NCI-H2081 treated with DMSO at 0.1 percent for 48 hours (cell line): Measurements from ENCODE around the gene CCBE1.
A peak's percentile ranks its signal among the peaks of the same experiment; 100 is the strongest.
"Not testable (repeated sequence)": the region's sequence is repeated elsewhere in the genome, so short reads cannot be mapped to it uniquely, and the experiment has no call there.

Experiments used
- DNase-seq: peaks from one replicate; lab custom pipeline; 2025; lab: John Stamatoyannopoulos, UW

CCBE1 gene

DNA sequence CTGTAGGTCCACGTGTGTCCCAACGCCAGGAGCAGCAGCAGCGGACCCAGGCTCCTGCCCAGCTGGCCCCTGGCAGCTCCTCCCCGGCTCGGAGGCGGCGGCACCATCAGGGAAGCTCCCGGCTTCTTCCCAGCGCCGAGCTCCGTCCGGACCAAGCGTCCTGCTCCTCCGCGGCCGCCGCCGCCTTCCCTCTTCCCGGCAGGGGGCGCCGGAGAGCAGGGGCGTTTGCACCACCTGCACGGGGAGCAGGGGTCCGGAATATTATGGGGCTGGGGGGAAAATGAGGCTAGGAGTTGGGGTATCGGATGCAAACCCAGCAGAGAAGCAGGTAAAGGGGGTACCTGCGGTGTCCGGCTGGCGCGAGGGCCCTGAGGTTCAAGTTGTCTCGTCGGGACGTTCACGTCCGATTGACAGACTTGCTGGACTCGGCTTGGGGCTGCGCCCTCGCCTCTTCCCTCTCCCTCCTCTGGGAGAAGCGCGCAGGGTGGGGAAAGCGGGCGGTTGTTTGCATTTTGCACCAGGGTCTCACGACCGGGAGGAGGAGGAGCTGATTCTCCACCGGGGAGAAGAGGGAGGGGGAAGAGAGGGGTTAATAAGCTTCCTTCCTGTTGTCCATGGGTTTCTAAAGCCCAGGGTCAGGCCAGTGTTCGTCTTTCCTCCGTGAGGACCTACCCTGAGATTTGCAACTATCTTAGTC, at the start of gene CCBE1:
CCBE1 (minus strand) TSS at position 188 of the 697 bp plus-strand sequence.
- peak; percentile 2 for DNase-seq

GRCh38 chr18:59744271-59744721, 47.1 kb upstream of the CCBE1 start:
- no peak for DNase-seq

DNA sequence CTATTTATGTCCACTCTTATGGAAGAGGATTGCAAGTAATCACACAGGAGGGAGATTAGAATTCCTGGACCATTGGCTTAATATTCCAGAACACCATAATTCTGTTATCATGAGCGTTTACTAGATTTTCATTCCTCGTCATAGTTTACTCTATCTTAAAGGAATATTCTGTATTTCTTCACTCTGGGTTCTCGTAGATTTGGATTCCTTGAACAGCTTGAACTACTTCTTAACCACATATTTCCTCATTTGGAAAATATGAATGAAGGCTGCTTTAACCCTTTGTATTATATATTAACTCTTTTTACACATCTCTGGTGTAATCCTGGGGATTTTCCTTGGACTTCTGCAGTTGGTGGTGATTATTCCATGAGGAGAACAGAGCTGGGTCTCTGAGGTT, 46.3 kb upstream of the CCBE1 start:
- no peak for DNase-seq

- DNase-seq: no peak
Observed at GRCh38 chr18:59742325-59743111, 45.3 kb upstream of the CCBE1 start.

DNA sequence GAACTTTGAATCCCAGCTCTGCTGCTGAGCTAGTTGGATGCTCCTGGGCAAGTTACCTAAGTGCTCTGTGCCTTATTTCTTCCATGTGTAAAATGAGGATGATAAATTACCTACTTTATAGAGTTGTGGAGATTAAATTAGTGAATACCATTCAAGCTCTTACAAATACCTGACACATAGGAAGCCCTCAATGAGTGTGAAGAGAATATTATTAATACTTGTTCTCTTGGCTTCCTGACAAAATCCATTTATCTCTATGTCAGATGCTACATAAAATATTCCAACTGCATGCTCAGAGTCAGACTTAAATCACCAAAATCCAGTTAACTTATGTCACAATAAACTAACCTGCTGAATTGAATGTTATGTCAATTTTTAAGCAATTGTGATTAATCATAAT, 42.9 kb upstream of the CCBE1 start:
- no peak for DNase-seq

DNA sequence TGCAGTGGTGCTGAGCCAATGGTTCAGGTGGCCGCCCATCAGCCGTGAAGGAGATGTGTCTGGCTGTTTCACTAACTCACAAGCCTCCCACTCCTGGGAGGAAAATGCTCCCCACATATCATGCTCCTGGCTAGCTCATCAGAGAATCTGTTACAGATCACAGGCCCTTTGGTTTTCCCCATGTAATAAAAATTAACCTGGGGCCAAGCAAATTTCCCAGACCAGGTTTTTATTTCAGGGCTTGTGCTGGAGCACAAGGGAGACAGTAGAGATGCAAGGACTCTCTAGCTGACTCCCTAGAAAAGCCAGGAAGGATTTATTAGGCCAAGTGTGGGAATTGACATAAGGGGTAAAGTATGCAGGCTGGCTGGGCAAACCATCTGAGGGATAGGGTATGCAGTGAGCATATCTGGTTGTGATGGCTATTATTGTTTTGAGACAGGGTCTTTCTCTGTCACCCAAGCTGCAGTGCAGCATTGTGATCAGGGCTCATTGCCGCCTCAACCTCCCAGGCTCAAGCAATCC, 40.6 kb upstream of the CCBE1 start:
- no peak for DNase-seq

DNA sequence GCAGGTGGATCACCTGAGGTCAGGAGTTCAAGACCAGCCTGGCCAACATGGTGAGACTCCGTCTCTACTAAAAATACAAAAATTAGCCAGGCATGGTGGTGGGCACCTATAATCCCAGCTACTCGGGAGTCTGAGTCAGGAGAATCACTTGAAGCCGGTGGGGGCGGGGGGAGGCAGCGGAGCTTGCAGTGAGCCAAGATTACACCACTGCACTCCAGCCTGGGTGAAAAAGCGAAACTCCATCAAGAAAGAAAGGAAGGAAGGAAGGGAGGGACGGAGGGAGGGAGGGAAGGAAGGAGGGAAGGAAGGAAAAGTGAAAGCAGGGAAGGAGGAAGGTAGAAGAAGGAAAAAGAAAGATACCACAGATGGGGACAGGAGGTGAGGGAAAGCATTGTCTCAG, 40.1 kb upstream of the CCBE1 start:
- DNase-seq: not testable (repeated sequence)

DNA sequence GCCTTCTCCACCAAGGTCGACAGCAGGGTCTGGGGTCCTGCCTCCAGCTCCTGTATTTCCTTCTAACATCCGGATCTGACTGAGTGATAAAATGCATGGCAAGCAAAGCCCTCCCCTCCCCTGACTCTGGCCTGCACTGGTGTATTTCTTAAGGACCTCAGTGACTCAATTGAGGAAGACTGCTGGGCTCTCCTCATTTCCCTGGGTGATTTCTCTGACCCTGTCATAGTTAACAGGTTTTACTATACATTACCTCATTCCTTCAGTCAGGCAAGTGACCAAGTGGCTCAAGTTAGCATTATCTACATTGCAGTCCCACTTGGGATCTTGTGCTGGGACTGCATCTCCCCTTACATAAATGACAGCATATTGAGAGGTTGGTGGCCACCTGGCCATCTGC, 38.8 kb upstream of the CCBE1 start:
- no peak for DNase-seq

DNA sequence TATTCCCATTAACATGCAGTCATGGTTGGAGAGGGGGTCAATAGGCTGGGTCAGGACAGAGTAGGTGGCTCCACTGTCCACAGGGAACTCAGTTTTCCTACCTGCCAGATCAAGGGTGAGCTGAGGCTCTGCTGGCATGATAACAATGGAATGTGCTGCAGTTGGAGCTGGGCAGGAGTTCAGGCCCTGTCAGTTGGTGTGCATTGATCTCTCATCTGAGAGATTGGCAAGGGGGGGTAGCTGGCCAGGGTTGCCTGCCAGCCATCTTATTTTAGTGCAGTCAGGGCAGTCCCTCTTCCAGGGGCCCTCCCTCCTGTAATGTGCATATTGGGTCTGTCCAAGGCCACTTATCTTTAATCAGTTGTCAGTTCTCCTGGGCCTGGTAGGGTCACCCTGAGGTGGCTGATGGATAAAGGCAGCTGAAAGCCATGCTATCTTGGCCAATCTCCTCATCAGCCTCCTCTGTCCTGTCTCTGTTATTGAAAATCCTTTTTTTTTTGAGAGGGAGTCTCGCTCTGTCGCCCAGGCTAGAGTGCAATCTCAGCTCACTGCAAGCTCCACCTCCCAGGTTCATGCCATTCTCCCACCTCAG, 38.1 kb upstream of the CCBE1 start:
- no peak for DNase-seq

- no peak for DNase-seq
Observed at GRCh38 chr18:59733421-59733820, 36.2 kb upstream of the CCBE1 start.

DNA sequence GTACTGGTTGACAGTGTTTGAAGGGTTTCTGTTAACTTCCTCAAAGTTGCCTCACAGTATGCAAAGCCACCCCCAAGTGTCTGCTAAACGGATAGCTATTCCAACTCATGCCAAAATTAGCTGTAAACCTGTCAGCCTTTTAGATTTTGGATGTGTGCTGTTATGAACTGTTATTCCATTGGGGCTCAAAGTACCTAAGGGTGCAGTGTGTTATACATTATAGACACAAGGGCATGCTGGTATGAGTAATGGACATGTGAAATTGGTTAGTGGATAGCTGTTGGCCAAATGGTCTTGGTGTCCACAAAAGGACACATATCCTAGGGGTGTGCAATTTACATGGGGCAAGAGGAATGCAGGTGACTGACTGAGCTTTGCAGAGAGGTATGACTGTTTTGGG, 33.7 kb upstream of the CCBE1 start:
- DNase-seq: no peak

- DNase-seq: no peak
Observed at GRCh38 chr18:59729781-59730180, 32.6 kb upstream of the CCBE1 start.

DNA sequence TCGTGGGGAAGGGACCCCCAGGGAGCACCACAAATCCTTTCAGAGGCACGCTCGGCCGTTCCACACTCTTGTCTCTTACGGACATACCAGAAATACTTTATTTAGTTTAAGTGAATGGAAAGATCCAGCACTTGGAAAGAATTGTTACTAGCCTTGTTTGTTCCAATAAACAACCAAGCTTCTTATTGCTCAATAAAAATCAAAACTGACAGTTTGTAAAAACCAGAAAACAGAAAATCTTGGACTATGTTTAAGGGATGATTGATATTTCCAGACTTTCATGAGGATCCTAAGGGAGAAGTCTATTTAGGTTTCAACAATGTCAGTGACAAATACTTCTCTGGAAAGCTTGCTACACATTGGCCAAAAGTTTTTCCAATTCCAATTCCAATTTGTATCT, 31.6 kb upstream of the CCBE1 start:
- DNase-seq: no peak

GRCh38 chr18:59725142-59725541, 27.9 kb upstream of the CCBE1 start:
- no peak for DNase-seq

DNA sequence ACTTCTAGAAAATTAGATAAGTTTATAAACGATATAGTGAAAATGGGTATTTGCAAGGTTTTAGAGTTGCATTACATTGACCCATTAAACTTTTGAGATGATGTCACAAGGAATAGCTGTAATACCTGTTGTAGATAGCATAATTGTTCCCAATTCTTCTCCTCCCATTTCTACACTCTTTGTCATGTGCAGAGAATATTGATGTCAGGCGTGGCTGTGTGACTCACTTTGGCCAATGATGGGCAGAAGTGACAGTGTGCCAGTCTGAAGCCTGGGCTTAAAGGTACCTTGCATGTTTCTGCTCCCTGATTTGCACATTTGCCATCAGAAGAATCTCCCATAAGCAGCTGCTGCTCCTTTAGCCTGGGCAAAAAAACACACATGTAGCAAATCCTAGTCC, 26.9 kb upstream of the CCBE1 start:
- DNase-seq: no peak

GRCh38 chr18:59721931-59722330, 24.7 kb upstream of the CCBE1 start:
- DNase-seq: no peak

- no peak for DNase-seq
Observed at GRCh38 chr18:59721211-59721610, 24.0 kb upstream of the CCBE1 start.

GRCh38 chr18:59719544-59720181, 22.4 kb upstream of the CCBE1 start:
- no peak for DNase-seq

DNA sequence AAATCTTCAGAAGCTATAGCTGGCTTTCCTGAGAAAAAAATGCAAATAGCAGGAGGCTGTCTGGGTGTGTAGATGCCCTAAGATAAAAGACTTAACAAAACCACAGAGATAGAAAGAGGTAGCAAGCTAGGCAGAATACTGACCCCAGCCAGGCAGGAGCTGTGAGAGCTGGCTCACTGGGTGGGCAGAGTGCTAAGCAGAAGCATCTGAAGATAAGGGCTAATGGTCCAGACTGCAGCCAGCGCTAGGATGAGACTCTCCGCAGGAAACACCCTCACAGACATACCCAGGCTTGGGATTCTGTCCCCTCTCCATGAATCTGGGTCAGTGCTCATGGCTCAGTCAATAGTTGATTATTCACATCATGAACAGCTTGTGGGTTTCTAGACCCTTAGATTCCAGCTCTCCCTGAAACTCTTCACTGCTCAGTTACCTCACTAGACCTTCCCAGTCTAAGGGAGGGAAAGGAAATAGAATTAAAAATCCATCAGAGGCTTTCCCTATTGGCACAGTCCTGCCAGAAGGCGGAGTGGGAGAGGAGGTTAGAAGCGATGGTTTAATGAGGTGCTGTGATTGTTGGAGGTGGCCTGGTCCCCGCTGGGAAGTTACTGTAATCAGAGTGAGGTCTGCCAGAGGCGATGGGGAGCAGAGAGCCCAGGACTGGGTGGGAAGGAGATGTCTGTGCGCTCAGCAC, 21.4 kb upstream of the CCBE1 start:
- DNase-seq: no peak

DNA sequence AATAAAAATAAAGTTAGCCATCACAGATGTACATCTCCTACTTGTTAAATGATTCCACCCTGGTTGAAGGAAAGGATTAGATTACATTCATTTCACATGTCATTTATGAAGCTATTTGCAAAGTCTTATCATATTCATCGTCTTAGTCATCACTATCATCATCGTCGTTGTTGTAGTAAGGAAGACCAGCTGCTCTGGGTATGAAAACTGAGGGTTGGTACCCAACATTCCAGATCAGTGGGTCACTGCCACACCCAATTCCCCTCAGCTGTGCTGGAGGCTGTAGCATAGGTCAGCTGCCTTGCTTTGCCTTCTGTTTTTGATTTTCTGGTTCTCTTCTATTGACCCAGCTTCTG, 20.9 kb upstream of the CCBE1 start:
- no peak for DNase-seq

DNA sequence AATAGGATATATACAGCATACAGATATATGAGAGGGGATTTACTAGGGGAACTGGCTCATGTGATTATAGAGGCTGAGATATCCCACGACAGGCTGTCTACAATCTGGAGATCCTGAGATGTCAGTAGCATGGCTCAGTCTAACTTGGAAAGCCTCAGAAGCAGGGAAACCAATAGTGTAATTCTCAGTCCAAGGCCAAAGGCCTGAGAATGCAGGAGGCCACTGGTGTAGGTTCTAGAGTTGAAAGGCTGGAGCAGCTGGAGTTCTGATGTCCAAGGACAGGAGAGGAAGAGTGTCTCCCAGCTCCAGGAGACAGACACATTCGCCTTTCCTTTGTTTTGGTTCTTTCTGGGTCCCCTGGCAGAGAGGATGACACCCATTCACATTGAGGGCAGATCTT, 20.1 kb upstream of the CCBE1 start:
- DNase-seq: no peak

DNA sequence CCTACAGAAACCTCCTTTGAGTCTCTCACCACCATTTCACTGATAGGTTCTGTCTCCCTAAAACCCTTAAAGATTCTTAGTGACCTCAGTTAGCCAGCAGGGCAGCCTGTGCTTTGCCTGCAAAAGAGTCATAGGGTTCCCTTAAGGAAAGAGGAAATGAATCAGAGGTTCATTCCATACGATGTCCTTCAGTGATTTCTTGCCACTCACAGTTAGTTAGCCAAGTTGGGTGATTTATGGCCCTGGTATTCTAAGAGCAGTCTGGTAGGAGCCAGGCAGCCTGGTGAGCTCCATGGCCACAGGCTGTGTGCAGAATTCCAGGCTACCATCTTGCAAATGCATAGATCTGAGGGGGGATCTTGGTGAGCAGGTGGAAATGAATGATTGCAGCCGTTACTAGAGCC, 18.7 kb upstream of the CCBE1 start:
- no peak for DNase-seq
